Naive thymus-derived CD8-positive, alpha-beta T cell (primary cell): ENCODE data around the gene MARK2. TPM values are rescaled to one million over a fixed set of nuclear protein-coding genes. Genes with fewer than 3 reads are reported as not detected.

ENCODE experiments used
- ATAC-seq, 2 donors: fragments of 150-1000 bp; cut with Tn5 transposase in 1 of 2; sonication (Bioruptor Pico), chemical (Tn5 transposase) in 1 of 2; 1 replicate in 1 of 2; 2 replicates in 1 of 2; pipeline ENCODE4 v1.10.0; 2021; ENCODE audit warnings: mild to moderate bottlenecking in 2 of 2, moderate library complexity in 2 of 2
- POLR2A ChIA-PET: fragments of 350-600 bp; sonication (Branson Sonifier 250); formaldehyde crosslinking; loops from one replicate; lab custom pipeline; 2021; ENCODE audit warnings: antibody characterized with exemption; lab: Charles Lee
- DNase-seq, 10 donors: peaks; one replicate each; pipeline versions ENCODE4 v3.0.0 to v3.0.0-alpha.2; 2020 to 2022
- H3K27ac Mint-ChIP-seq, 10 donors: one replicate each; pipeline ENCODE4 v1.8.0; 2020 to 2022; ENCODE audit warnings: mild to moderate bottlenecking in 10 of 10, mixed read lengths in 10 of 10, moderate library complexity in 4 of 10, inconsistent platforms in 1 of 10
- H3K27me3 Mint-ChIP-seq, 5 donors: one replicate each; pipeline ENCODE4 v1.8.0; 2021 to 2022; ENCODE audit warnings: mixed read lengths in 5 of 5
- H3K36me3 Mint-ChIP-seq, 3 donors: one replicate each; pipeline ENCODE4 v1.8.0; 2020 to 2022; ENCODE audit warnings: mixed read lengths in 3 of 3, mild to moderate bottlenecking in 2 of 3, inconsistent platforms in 1 of 3
- H3K4me1 Mint-ChIP-seq, 4 donors: one replicate each; pipeline ENCODE4 v1.8.0; 2021 to 2022; ENCODE audit warnings: mixed read lengths in 4 of 4
- H3K4me3 Mint-ChIP-seq, 10 donors: one replicate each; pipeline ENCODE4 v1.8.0; 2020 to 2022; ENCODE audit warnings: mild to moderate bottlenecking in 10 of 10, mixed read lengths in 10 of 10, moderate library complexity in 6 of 10, inconsistent platforms in 1 of 10
- H3K9me3 Mint-ChIP-seq, 9 donors: one replicate each; pipeline ENCODE4 v1.8.0; 2020 to 2022; ENCODE audit warnings: mixed read lengths in 9 of 9, mild to moderate bottlenecking in 3 of 9, inconsistent platforms in 1 of 9, moderate library complexity in 1 of 9
- polyA plus RNA-seq, 3 donors: library from polyadenylated mRNA; unstranded; fragments of 300-500 nt; fragmentation: Illumina TruSeq; gene quantifications; one replicate each; pipeline ENCODE4 v1.2.3, GENCODE V29; 2021
- total RNA-seq, 8 experiments: library from RNA in 2 of 8; stranded (reverse) in 2 of 8; gene quantifications; one replicate each; pipeline ENCODE4 v1.2.3 and lab custom pipeline; 2021 to 2026

Gene MARK2
- total and polyA plus RNA-seq, 5 experiments from 2014 or later: 37.0 to 74.5 (median 57.0) TPM

DNA sequence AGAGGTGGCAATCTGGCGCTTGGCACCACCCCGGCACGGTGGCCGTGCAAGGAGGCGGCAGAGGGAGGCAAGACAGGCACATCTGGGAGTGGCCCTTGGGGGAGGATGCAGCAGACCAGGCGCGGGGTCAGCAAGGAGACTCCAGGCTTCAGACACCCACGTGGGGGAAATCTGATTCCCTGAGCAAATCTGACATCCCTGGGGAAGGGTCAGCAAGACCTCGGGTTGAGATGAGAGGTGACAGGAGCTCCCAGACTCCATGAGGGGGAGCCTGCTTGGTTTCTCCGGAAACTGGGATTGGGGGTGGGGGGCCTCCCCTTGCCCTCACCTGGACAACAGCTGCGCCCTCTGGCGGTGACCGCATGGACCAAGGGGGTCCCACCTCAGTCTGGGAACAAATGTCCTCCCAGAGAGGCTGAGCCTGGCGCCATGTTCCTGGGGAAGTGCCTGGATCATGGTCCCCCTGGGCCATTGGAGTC is 82.1 kb downstream of the MARK2 start:
- Mint-ChIP-seq H3K4me1 (peaks cover 9 to 21% (median 18%) of the 10 kb centered on the region in 4 donors), H3K36me3 (no peaks in the 10 kb centered on the region), H3K9me3 (no peaks in the 10 kb centered on the region), H3K4me3 (no peak overlapping the region), H3K27ac (no peak overlapping the region), H3K27me3 (no peaks in the 10 kb centered on the region)
- DNase-seq (peak in 3 of 10 donors; percentile 25 to 72 (median 38)), ATAC-seq (no peak)
- POLR2A ChIA-PET: interaction anchor here (0.7 to 1.1 kb wide), 4 partner anchors 18 to 979 kb away, joined by 3 read pairs; partner anchors contain the start of gene NAA40

DNA sequence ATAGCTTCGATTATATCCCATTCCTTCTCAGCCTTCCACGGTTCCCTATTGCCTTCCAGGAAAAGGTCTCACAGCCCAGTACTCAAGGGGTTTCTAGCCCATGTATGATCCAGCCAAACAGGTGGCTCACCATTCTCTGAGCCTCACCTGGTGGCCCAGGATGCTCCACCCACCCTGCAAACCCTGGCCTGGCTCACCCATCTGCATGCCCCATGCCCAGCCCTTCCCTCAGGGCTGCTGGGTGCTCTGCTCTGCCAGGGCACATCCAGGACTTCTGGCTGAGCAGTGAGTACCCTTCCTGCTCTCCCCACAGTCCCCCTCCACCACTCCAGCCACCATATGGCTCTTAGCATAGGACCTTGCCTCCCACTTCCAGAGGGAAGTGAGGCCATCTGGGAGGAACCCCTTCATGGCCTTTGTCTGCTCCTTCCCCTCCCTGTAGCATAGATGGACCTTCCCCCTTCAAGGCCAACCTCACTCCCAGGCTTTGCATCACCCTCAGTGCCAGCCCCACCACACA is 83.8 kb downstream of the MARK2 start:
- H3K9me3 Mint-ChIP-seq: no peaks in the 10 kb centered on the region
- no peak overlapping the region for H3K4me3 Mint-ChIP-seq
- H3K4me1 Mint-ChIP-seq: peaks cover 5 to 13% (median 10%) of the 10 kb centered on the region in 4 donors
- no peak for DNase-seq
- H3K27me3 Mint-ChIP-seq: no peaks in the 10 kb centered on the region
- no peaks in the 10 kb centered on the region for H3K36me3 Mint-ChIP-seq
- no peak for ATAC-seq
- POLR2A ChIA-PET: no interaction called here
- H3K27ac Mint-ChIP-seq: no peak overlapping the region

DNA sequence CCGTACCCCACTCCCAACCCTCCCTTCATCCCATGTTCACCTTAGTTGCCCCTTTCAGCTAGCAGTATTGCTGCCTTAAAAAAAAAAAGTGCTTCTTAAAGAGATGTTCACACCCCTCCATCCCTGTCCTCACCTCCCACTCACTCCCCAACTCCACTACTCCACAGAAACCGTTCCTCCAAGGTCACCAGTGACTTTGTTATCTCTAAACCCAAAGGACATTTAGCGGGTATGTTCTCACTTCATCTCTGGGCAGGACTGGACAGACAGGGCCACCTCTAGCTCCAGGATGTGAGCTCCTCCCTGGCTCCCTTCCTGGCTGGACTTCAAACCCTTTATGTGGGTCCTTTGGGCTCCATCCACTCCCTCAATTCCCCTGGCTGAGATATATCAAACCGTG is 84.4 kb downstream of the MARK2 start:
- no peaks in the 10 kb centered on the region for H3K9me3 Mint-ChIP-seq
- POLR2A ChIA-PET: no interaction called here
- no peaks in the 10 kb centered on the region for H3K27me3 Mint-ChIP-seq
- H3K36me3 Mint-ChIP-seq: no peaks in the 10 kb centered on the region
- peaks cover 4 to 13% (median 9%) of the 10 kb centered on the region in 4 donors for H3K4me1 Mint-ChIP-seq
- H3K4me3 Mint-ChIP-seq: no peak overlapping the region
- DNase-seq: no peak
- H3K27ac Mint-ChIP-seq: peak overlapping the region in 2 of 10 donors; percentile 48 to 53
- no peak for ATAC-seq

DNA sequence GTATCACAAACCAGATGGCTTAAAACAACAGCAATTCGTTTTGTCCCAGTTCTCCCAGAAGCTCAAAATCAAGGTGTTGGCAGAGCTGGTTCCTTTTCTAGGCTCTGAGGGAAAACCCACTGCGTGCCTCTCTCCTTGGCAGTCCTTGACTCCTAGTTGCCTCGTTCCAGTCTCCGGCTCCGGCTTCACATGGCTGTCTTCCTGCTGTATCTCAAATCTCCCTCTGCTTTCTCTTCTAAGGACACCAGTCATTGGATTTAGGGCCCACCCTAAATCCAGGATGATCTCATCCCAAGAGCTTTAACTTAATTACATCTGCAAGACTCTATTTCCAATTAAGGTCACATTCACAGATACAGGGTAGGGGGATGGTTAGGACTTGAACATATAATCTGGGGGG is 90.7 kb downstream of the MARK2 start:
- no peaks in the 10 kb centered on the region for H3K27me3 Mint-ChIP-seq
- POLR2A ChIA-PET: no interaction called here
- H3K36me3 Mint-ChIP-seq: no peaks in the 10 kb centered on the region
- H3K4me3 Mint-ChIP-seq: no peak overlapping the region
- ATAC-seq (no peak), DNase-seq (no peak)
- no peaks in the 10 kb centered on the region for H3K4me1 Mint-ChIP-seq
- no peak overlapping the region for H3K27ac Mint-ChIP-seq
- H3K9me3 Mint-ChIP-seq: no peaks in the 10 kb centered on the region

DNA sequence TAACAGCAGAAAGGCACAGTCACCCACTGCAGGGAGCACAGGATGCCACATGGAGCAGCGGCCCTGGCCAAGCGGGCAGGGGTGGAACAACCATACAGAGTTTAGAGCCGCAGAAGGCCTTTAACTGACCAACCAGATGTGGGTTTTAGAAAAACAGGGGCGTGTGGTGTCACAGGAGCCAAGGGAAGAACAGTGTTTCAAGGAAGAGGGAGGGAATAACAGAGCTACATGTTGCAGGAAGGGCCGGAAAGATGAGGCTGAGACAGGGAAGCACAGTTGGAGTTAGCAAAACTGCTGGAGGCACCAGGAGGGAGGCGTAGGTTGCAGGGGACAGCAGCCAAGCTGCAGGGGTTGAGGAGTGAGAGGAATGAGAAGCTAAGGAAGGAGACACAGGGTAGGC is 92.1 kb downstream of the MARK2 start:
- Mint-ChIP-seq H3K4me1 (peaks cover 0 to 2% (median 0%) of the 10 kb centered on the region in 4 donors), H3K27ac (no peak overlapping the region), H3K9me3 (no peaks in the 10 kb centered on the region), H3K36me3 (no peaks in the 10 kb centered on the region), H3K4me3 (no peak overlapping the region), H3K27me3 (no peaks in the 10 kb centered on the region)
- no peak for DNase-seq
- no peak for ATAC-seq
- POLR2A ChIA-PET: interaction anchor here (0.8 kb wide), 1 partner anchor 17 kb away, joined by 3 read pairs; no protein-coding TSS in a partner anchor

DNA sequence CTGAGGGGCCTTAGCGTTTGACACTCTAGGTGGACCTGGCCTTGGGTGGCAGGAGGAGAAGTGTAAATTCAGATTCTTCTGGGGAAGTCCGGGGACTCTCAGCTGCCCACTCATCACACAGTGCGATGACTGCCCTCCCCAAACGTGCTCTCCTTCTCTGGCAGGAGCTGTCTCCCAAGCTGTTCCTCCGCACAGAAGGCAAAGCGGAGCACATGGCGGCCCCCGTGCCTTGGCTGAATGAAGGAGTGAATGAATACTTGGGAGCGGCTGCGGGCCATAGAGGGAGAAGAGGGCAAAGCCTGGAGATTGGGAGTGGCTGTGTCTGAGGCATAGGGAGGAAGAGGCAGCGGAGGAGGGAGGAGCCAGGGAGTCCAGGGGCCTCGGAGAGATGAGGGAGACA is 93.0 kb downstream of the MARK2 start:
- no peak overlapping the region for H3K27ac Mint-ChIP-seq
- no peaks in the 10 kb centered on the region for H3K9me3 Mint-ChIP-seq
- H3K4me3 Mint-ChIP-seq: no peak overlapping the region
- DNase-seq (no peak), ATAC-seq (no peak)
- POLR2A ChIA-PET: interaction anchor here (0.8 kb wide), 1 partner anchor 18 kb away, joined by 3 read pairs; no protein-coding TSS in a partner anchor
- H3K4me1 Mint-ChIP-seq: peaks cover 0 to 2% (median 0%) of the 10 kb centered on the region in 4 donors
- no peaks in the 10 kb centered on the region for H3K27me3 Mint-ChIP-seq
- H3K36me3 Mint-ChIP-seq: no peaks in the 10 kb centered on the region

DNA sequence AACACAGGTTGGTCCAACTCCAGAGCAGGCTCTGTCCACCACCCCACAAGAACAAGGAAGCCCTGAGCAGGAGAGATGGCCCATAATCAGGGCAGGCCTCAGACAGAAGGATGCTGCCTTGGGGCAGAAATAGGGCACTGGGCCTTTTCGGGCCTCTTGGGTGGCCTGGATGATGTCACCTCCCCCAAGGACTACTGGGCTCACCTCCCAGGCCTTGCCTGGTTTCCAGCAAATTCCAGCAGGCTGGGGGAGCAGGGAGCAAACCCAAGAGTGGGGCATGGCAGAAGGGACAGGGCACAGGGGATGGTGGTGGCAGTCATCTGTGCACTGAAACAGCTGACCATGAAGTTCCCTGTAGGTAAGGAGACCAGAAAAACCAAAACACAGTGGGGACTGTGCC is 94.5 kb downstream of the MARK2 start:
- Mint-ChIP-seq H3K4me3 (no peak overlapping the region), H3K36me3 (no peaks in the 10 kb centered on the region), H3K4me1 (peaks cover 4 to 12% (median 9%) of the 10 kb centered on the region in 4 donors), H3K27ac (peak overlapping the region in 1 of 10 donors; percentile 29), H3K9me3 (no peaks in the 10 kb centered on the region), H3K27me3 (no peaks in the 10 kb centered on the region)
- POLR2A ChIA-PET: no interaction called here
- no peak for ATAC-seq
- DNase-seq: no peak

DNA sequence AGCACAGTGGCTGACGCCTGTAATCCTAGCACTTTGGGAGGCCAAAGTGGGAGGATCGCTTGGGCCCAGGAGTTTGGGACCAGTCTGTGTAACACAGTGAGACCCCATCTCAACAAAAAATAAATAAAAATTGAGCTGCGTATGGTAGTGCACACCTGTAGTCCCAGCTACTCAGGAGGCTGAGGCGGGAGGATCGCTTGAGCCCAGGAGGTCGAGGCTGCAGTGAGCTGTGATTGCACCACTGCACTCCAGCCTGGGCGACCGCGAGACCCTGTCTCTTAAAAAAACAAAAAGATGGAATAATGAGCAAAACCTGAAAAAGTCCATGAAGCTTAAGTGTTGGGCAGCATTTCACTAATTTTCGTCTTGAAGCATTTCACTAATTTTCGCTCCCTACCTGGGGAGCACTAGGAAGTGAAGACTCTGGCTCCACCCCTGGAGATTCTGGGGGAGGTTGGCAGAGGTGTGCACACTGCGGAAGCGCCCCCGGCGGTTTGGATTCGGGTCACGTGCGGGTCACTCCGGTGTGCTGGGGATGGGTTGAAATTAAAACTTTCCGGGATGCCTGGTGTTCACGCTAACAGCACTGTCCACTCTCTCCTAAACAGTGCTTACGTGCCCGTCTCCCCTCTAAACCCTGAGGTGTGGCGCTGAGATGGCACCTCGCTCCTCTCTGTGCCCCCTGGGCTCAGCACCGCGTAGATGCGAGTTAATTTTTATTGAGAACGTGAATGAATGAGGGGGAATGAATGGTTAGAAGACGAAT is 99.0 kb downstream of the MARK2 start:
- Mint-ChIP-seq H3K4me3 (peak overlapping the region; percentile 85 to 97 (median 96)), H3K27ac (peak overlapping the region; percentile 63 to 95 (median 93))

DNA sequence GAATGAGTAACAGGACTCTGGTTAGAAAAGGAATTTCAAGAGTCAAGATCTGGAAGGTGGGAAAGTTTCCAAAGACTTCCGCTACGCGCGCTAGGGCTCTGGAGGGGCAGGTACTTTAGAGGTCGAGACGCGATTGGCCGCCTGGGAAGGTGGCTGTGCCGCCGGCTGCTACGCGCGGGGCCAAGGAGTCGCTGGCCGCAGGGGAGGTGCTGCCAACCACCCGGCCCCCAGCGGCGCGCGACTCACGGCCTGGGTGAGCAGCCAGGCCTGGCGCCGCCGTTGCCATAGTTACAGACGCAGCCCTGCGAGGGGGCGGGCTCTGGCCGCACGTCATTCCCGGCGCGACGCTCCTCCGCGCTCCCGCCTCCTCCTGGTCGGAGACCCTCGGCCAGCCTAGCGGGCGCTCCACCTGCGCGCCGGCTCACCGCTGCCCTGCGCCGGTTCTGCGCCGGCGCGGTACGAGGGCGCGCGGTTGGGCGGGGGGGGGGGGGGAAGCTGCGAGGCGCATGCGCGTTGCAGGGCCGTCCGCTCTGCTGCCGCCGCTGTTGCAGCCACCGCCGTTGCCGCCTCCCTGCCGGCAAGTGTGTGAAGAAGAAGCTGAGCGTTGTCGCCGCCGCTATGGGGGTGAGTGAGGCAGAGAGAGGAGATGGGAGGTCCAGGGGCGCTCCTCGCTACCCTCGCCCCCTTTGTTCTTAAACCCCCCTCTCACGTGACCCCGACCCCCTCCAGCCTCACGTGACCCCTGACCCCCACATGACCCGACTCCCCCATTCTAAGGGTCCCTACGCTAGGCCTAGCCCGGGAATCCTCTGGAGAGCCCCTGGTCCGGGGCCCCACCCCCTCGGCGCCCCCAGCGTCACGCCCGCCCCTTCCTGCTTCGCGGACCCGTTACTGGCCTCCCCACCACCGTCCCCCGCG is 99.8 kb downstream of the MARK2 start, which contains the start of gene NAA40:
NAA40 (plus strand) TSS at position 524 of the 918 bp plus-strand sequence; CDS start at position 619, 95 bp downstream.
- H3K9me3 Mint-ChIP-seq: no peaks in the 10 kb centered on the region
- POLR2A ChIA-PET: interaction anchor here (0.6 to 1.2 kb wide), 5 partner anchors 18 to 346 kb away, joined by 3 to 4 read pairs (median 3); partner anchors contain the start of gene COX8A

More for the DNA sequence above, 99.0 kb downstream of the MARK2 start:
- ATAC-seq (peak; percentile 29 to 34), DNase-seq (peak in 1 of 10 donors; percentile 31)
- H3K4me1 Mint-ChIP-seq: peaks cover 9 to 37% (median 29%) of the 10 kb centered on the region in 4 donors
- POLR2A ChIA-PET: interaction anchor here (0.6 to 0.7 kb wide), 3 partner anchors 116 to 553 kb away, joined by 3 to 7 read pairs (median 3); no protein-coding TSS in a partner anchor
- no peaks in the 10 kb centered on the region for H3K27me3 Mint-ChIP-seq
- H3K9me3 Mint-ChIP-seq: no peaks in the 10 kb centered on the region
- H3K36me3 Mint-ChIP-seq: peaks cover 0 to 6% (median 0%) of the 10 kb centered on the region in 3 donors

DNA sequence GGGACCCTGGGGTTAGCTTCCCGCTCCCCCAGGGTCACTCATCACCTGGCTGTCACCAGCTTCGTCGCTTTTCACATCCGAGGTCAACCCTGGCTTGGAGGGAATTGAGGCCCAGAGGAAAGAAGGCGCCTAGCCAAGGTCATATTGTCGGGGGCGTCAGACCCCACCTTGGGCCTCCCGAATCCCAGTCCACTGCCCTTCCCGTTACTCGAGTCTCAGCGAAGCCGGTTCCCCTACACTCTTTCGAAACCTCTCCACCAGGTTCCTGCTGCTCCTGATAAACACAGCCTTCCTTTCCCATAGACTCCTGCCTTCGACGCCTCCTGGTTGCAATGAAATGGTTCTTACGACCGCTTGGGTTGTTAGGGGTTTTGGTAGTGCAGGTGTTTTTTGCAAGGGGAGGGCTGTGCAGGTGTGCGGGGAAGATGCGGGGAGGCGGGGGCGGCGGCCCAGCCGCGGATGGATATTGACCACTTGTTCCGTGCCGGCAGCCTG is 100.5 kb downstream of the MARK2 start:
- peaks cover 0 to 6% (median 0%) of the 10 kb centered on the region in 3 donors for H3K36me3 Mint-ChIP-seq
- no peaks in the 10 kb centered on the region for H3K27me3 Mint-ChIP-seq
- POLR2A ChIA-PET: interaction anchor here (0.6 to 1.2 kb wide), 3 partner anchors 19 to 346 kb away, joined by 3 to 4 read pairs (median 3); no protein-coding TSS in a partner anchor
- H3K4me1 Mint-ChIP-seq: peaks cover 12 to 44% (median 33%) of the 10 kb centered on the region in 4 donors
- DNase-seq: no peak
- no peaks in the 10 kb centered on the region for H3K9me3 Mint-ChIP-seq
- H3K27ac Mint-ChIP-seq: peak overlapping the region; percentile 72 to 94 (median 86)
- peak overlapping the region; percentile 85 to 97 (median 94) for H3K4me3 Mint-ChIP-seq
- ATAC-seq: no peak

More for the DNA sequence above, 99.8 kb downstream of the MARK2 start, which contains the start of gene NAA40:
- DNase-seq (peak; percentile 84 to 95 (median 89)), ATAC-seq (peak; percentile 86 to 91)
- Mint-ChIP-seq H3K4me1 (peaks cover 9 to 41% (median 29%) of the 10 kb centered on the region in 4 donors), H3K36me3 (peaks cover 0 to 6% (median 0%) of the 10 kb centered on the region in 3 donors), H3K27me3 (no peaks in the 10 kb centered on the region), H3K27ac (peak within 1 kb of the TSS; percentile 79 to 95 (median 93)), H3K4me3 (peak within 1 kb of the TSS; percentile 85 to 97 (median 96))

DNA sequence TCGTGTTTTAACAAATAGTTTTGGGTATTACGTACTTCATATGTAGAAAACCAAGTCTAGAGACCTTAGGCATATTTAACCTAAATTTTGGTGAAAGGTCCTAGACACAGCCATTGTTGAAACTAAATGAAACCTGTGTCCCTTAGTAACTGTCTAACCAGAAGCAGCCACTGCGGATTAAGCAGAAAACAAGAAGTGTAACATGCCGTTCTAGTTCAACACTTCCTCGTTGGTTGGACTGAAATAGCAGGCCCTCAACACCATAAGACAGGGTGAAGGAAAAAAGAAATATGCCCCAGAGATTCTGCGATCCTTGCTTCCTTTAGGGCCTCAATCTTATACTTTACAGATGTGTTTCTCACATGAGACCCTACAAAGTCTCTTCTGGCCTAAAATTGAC is 101.9 kb downstream of the MARK2 start:
- POLR2A ChIA-PET: no interaction called here
- DNase-seq: no peak
- no peaks in the 10 kb centered on the region for H3K27me3 Mint-ChIP-seq
- peak overlapping the region in 8 of 10 donors; percentile 5 to 78 (median 39) for H3K27ac Mint-ChIP-seq
- H3K4me3 Mint-ChIP-seq: peak overlapping the region; percentile 5 to 96 (median 69)
- no peaks in the 10 kb centered on the region for H3K9me3 Mint-ChIP-seq
- peaks cover 12 to 45% (median 33%) of the 10 kb centered on the region in 4 donors for H3K4me1 Mint-ChIP-seq
- no peak for ATAC-seq
- peaks cover 0 to 6% (median 0%) of the 10 kb centered on the region in 3 donors for H3K36me3 Mint-ChIP-seq
